Sigmoid colon (tissue), 4 donors: Measurements from ENCODE around the gene RHOXF2.
"Not testable (repeated sequence)": the region's sequence is repeated elsewhere in the genome, so short reads cannot be mapped to it uniquely, and the experiment has no call there.

Experiments used
- CTCF ChIP-seq, 4 experiments: fragments of 450-650 bp in 3 of 4; fragments of 200-600 bp in 1 of 4; IDR thresholded peaks; one replicate each; pipeline ENCODE4 v1.5.1; 2016 to 2019; ENCODE audit warnings: antibody characterized with exemption in 4 of 4, mild to moderate bottlenecking in 3 of 4, moderate library complexity in 2 of 4
- POLR2AphosphoS5 ChIP-seq, 4 donors: sonication (generic); formaldehyde crosslinking; IDR thresholded peaks; one replicate each; pipeline ENCODE4 v1.6.1; 2017; ENCODE audit warnings: antibody characterized with exemption in 4 of 4

- not testable (repeated sequence) for TF ChIP-seq CTCF, POLR2AphosphoS5 (IDR thresholded peaks at IDR 0.05)
These were observed 12.1 kb upstream of the RHOXF2 start for GRCh38 chrX:120146323-120146722.
